HG03520 (cell line): ENCODE data around the gene ZDHHC9.
A peak's percentile ranks its signal among the peaks of the same experiment; 100 is the strongest.

Source experiments
- ATAC-seq: cut with Tn5 transposase; IDR thresholded peaks from one replicate; pipeline ENCODE4 v1.9.1; 2021; ENCODE audit warnings: mild to moderate bottlenecking, moderate library complexity; ENCODE audit not compliant: unreplicated experiment

ZDHHC9 gene

DNA sequence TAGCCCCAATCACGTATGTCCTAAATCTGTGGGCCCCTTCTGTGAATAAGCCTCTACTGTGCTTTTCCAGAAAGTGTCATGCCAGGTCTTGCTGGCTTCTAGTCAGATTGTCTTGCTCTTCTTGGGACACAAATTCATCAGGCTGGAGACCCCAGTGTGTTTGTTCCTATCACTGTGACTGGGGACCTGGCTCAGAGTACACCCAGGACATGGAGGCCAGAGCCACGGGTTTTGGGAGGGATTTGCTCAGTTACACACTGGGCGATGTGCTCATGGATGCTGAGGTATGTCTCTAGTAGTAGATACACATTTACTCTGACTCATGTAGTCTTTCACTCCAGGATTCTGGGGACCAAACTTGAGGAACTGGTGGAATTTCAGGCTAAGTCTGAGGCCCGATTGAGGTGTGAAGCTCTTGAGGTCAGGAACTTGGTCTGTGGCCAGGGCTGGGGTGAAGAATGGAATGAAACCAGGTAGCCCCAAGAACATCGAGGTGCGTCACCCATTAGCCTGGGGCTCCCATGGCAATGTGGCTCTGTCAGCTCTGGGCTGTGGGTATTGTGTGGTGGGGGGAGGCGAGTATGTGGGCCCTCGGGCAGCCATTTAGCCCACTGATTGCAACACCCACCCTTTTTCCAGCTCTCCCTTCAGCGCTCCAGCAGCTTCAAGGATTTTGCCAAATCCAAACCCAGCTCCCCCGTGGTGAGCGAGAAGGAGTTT is 56.2 kb downstream of the ZDHHC9 start:
- ATAC-seq: no peak

GRCh38 chrX:129786210-129786651 is 57.5 kb downstream of the ZDHHC9 start:
- peak; percentile 86 for ATAC-seq

GRCh38 chrX:129785160-129785947 is 58.3 kb downstream of the ZDHHC9 start:
- no peak for ATAC-seq

- ATAC-seq: no peak
Observed at GRCh38 chrX:129784371-129784770, 59.3 kb downstream of the ZDHHC9 start.

GRCh38 chrX:129783291-129783713 is 60.4 kb downstream of the ZDHHC9 start:
- no peak for ATAC-seq

DNA sequence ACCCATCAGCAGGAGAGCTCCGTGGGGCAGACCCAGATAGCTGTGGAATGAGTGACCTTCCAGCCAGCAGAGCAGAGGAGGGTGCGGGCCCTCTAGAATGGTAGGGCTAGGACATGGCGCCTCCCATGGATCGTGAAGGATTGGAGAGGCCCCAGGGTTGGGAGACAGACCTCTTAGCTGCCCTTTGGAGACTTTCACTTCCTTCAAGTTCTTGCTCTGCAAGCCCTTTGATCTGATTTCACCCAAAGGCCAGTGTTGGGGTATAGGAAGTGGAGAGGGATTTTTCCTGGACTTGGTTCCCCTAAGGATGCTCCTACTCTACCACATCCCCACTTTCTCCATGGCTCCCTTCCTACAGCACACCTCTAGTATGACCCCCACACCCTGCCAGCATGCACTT is 61.0 kb downstream of the ZDHHC9 start:
- no peak for ATAC-seq

- ATAC-seq: no peak
Observed at GRCh38 chrX:129781680-129782495, 61.8 kb downstream of the ZDHHC9 start.

DNA sequence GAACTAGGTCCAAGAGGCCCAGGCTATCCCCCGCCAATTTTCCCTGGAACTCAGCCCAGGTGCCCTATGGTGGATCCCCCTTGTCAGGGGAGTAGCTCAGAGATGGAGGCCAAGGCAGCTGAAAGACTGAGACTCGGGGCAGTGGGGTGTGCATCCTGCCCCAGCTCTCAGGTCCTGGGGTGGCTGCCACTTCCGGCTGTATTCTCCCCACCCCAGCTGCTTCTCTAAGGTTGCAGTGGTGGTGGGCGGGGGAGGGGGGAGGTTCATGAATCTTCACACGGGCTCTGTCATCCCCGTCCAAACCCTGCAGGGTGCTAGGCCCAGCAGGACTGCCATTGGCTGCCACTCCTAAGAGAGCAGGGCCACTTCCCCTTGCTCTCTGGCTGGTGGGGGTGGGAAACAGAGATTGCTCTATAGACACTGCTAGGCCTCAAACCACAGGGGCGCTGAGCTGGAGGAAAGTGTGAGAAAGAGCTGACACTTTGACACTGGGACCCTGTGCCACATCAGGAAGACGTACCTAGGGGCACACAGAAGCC is 62.5 kb downstream of the ZDHHC9 start:
- peak; percentile 74 for ATAC-seq

- no peak for ATAC-seq
Observed at GRCh38 chrX:129780441-129781105, 63.1 kb downstream of the ZDHHC9 start.

GRCh38 chrX:129779747-129780146 is 63.9 kb downstream of the ZDHHC9 start, which contains the start of gene SASH3:
SASH3 (plus strand) TSS chrX:129779949; CDS start chrX:129780098, 149 bp downstream.
- ATAC-seq: no peak

GRCh38 chrX:129779086-129779672 is 64.5 kb downstream of the ZDHHC9 start:
- no peak for ATAC-seq

- ATAC-seq: peak; percentile 18
Observed at GRCh38 chrX:129777218-129778030, 66.3 kb downstream of the ZDHHC9 start.

DNA sequence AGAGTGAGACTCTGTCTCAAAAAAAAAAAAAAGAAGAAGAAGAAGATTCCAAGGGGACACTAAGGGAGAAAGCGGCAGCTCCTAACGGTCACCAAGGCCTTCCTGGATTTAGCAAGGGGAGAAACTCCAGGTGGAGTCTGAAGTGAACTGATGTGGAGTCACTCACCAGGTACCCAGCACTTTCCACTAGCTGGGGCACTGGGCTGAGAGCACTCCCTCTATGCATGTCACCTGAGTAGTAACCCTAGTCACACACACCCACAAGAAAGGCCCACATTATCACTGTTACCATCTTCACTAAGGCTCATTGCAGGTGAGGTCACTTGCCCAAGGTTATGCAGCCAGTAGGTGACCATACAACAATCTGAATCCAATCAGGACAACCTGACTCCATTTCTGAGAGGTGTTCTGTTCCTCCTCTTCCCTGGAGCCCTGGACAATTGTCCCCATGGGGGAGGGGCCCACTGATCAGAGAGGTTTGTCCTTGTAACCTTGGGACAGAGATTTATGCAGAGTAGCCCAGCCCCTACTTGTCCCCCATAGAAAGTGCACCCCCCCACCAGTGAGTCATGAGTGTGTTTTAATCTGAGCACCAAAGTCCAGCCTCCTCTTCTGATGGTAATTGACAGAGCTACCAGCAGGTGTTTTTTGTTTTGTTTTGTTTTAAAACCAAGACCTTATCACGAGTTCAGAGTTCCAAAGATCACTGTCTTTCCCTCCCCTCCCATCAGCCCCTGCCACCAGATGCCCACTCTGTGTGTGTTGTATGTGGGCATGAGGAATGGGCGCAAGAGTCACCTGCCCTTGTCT is 69.8 kb downstream of the ZDHHC9 start:
- no peak for ATAC-seq

DNA sequence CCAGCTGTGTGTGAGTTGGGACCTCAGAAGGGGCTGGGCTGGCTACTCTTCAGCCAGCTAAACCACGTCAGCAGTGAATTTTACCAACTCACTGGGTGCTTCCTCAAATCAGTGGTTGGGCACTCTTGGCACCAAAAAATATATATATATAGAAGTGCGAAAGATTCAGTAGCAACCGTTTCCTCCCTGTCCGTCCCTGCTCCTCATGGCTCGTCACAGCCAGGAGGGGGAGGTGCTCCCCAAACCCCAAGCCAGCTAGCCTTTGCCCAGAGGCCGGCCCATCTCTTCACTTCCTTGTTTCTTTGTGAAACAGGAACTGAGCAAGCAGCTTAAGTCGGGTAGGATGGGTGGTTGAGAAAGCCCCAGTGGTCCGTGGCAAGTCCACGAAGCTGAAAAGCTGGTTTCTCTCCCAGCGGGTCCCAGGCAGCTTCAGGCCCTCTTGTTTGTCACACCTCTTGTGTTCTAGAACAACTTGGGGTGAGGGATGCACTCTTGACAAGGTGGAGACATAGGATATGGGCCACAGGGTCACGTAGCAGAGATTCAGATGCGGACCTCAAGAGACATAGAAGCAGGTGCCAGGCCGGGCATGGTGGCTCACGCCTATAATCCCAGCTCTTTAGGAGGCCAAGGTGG is 70.8 kb downstream of the ZDHHC9 start:
- peak; percentile 70 for ATAC-seq

DNA sequence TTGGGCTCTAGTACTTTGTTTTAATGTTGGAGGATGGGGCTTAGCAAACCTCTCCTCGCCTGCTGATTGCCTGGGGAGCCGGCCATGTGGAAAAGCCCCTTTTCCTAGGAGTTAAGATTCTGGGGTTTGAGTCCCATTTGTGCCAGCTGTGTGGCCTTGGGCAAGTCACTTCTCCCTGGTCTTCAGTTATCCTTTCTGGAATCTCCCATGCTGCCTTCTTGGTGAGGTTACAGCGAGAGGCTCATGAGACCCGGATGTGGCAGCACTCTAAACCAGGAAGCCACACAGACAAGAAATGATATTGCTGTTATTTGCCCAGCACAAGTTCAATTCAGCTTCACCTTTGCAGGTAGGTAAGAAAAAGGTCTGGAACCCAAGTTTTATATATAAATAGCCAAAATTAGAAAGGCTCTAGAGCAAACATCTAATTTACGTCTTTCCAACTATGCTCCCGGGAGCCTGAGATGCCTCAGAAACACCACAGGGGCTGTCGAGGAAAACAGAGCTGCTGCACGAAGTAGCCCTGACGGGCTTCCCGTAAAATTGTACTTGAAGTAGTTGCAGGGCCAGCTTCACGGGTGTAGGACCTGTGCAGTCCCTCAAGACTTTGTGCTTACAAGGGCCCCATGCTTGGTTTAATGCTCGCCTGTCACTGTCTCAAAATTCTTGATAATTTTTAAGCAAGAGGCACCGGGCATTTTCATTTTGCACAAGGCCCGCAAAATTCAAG is 72.3 kb downstream of the ZDHHC9 start:
- no peak for ATAC-seq

DNA sequence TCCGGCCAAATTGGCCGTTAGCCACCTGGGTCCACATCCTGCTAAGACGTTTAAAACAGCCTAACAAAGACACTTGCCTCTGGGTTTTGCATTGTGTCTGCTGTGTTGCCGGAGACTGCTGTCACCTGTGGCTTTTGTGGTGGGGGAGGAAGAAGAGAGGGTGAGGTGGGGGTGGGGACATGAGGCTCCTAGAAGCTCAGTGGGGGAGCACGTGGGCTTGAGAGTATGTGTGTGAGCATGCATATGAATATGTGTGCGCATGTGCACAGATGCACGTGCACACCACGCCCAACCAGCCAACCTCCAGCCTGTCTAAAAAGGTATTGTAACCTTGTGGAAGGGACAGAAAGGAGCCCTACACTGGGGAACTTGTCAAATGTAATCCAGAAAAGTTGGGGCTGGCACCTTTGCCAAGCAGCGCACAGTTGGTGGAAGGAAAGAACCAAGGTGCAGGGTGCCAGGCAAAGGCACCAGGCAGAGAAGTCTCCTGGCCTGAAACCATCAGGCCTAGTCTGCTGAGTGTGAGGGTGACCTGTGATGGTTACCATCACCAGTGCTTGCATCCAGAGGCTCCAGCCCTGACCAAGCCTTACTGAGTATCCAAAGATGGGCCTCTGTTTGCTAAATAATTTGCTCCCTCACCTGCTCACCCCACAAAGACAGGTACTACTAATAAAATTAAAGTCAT is 74.1 kb downstream of the ZDHHC9 start:
- ATAC-seq: peak; percentile 37
